K562 (cell line): Measurements from ENCODE around the gene FGFRL1. TPM values are rescaled to one million over a fixed set of nuclear protein-coding genes. Genes with fewer than 3 reads are reported as not detected.

Source experiments
- ARNT ChIP-seq, 2 experiments: fragments of 450-650 bp; IDR thresholded peaks; 2 replicates each; pipeline ENCODE4 v1.6.1; 2016; ENCODE audit warnings: mild to moderate bottlenecking in 1 of 2
- BCL6 ChIP-seq: fragments of 250-450 bp; sonication (Bioruptor Pico); IDR thresholded peaks from 2 replicates; pipeline ENCODE4 v1.4.0; 2020
- BRF1 ChIP-seq: IDR thresholded peaks from 3 replicates; pipeline ENCODE4 v1.6.1; 2011; ENCODE audit warnings: borderline replicate concordance, mild to moderate bottlenecking; ENCODE audit not compliant: insufficient read length; ENCODE audit errors: extremely low read depth
- CBX5 ChIP-seq: IDR thresholded peaks from 2 replicates; pipeline ENCODE4 v1.6.1; 2014; ENCODE audit warnings: low read depth, borderline replicate concordance
- CTBP1 ChIP-seq: fragments of 450-650 bp; IDR thresholded peaks from 2 replicates; pipeline ENCODE4 v1.6.1; 2016; ENCODE audit warnings: borderline replicate concordance
- CXXC5 ChIP-seq: fragments of 250-450 bp; sonication (Bioruptor Pico); IDR thresholded peaks from 2 replicates; pipeline ENCODE4 v1.8.0; 2022; ENCODE audit warnings: inconsistent platforms, mild to moderate bottlenecking, moderate library complexity
- HDAC3 ChIP-seq: fragments of 450-650 bp; IDR thresholded peaks from 2 replicates; pipeline ENCODE4 v1.6.1; 2018; ENCODE audit warnings: borderline replicate concordance, mild to moderate bottlenecking, moderate library complexity; ENCODE audit not compliant: partially characterized antibody
- HDGF ChIP-seq: fragments of 450-650 bp; IDR thresholded peaks from 2 replicates; pipeline ENCODE4 v1.6.1; 2016
- HEY1 ChIP-seq: fragments of 250-450 bp; sonication (Bioruptor Pico); IDR thresholded peaks from 2 replicates; pipeline ENCODE4 v1.5.0; 2020; ENCODE audit warnings: mild to moderate bottlenecking, moderate library complexity, borderline replicate concordance
- HMGXB4 ChIP-seq: sonication (generic); formaldehyde crosslinking; IDR thresholded peaks from 2 replicates; pipeline ENCODE4 v1.8.1; 2023; ENCODE audit warnings: mild to moderate bottlenecking, missing genetic modification reagents
- HNRNPUL1 ChIP-seq: fragments of 200-400 bp; formaldehyde crosslinking; IDR thresholded peaks from 2 replicates; pipeline ENCODE4 v1.6.1; 2017; ENCODE audit warnings: low read length
- JUND ChIP-seq, 2 experiments: IDR thresholded peaks; 2 replicates in 1 of 2; 3 replicates in 1 of 2; pipeline ENCODE4 v1.6.1; 2011; ENCODE audit warnings: borderline replicate concordance in 2 of 2, low read depth in 2 of 2, low read length in 2 of 2, improper control_type of control experiment in 1 of 2, missing biosample characterization in 1 of 2, missing genetic modification characterization in 1 of 2, missing genetic modification reagents in 1 of 2
- L3MBTL2 ChIP-seq: fragments of 450-650 bp; IDR thresholded peaks from 2 replicates; pipeline ENCODE4 v1.6.1; 2016; ENCODE audit warnings: mild to moderate bottlenecking, moderate library complexity
- MLLT1 ChIP-seq, 2 experiments: fragments of 450-650 bp; IDR thresholded peaks; 2 replicates each; pipeline ENCODE4 v1.6.1; 2016
- NFRKB ChIP-seq: fragments of 450-650 bp; IDR thresholded peaks from 2 replicates; pipeline ENCODE4 v1.6.1; 2016; ENCODE audit warnings: low read depth
- RBM14 ChIP-seq: fragments of 200-400 bp; formaldehyde crosslinking; IDR thresholded peaks from 2 replicates; pipeline ENCODE4 v1.6.1; 2018; ENCODE audit warnings: low read depth, mild to moderate bottlenecking, low read length, moderate library complexity, borderline replicate concordance; ENCODE audit not compliant: insufficient read depth
- SAFB ChIP-seq: fragments of 200-400 bp; formaldehyde crosslinking; IDR thresholded peaks from 2 replicates; pipeline ENCODE4 v1.6.1; 2017; ENCODE audit warnings: low read depth, low read length, borderline replicate concordance
- TAF1 ChIP-seq: IDR thresholded peaks from 2 replicates; pipeline ENCODE4 v1.6.1; 2011; ENCODE audit warnings: mild to moderate bottlenecking, low read length, moderate library complexity; ENCODE audit not compliant: insufficient read depth, control insufficient read depth, severe bottlenecking; ENCODE audit errors: extremely low read depth
- TEAD2 ChIP-seq: fragments of 450-650 bp; IDR thresholded peaks from 2 replicates; pipeline ENCODE4 v1.6.1; 2016; ENCODE audit warnings: missing genetic modification characterization, control low read depth, missing compliant biosample characterization
- ZFP1 ChIP-seq: fragments of 450-650 bp; formaldehyde crosslinking; IDR thresholded peaks from 2 replicates; pipeline ENCODE4 v1.4.0; 2020; ENCODE audit warnings: mild to moderate bottlenecking, mixed read lengths
- ZNF133 ChIP-seq: fragments of 250-450 bp; sonication (Bioruptor Pico); IDR thresholded peaks from 2 replicates; pipeline ENCODE4 v1.4.0; 2020; ENCODE audit warnings: mild to moderate bottlenecking
- ZNF174 ChIP-seq: fragments of 250-450 bp; sonication (Bioruptor Pico); IDR thresholded peaks from 2 replicates; pipeline ENCODE4 v1.4.0; 2020; ENCODE audit warnings: mild to moderate bottlenecking
- ZNF280B ChIP-seq: fragments of 250-450 bp; sonication (Bioruptor Pico); IDR thresholded peaks from 2 replicates; pipeline ENCODE4 v1.5.1; 2021; ENCODE audit warnings: mild to moderate bottlenecking
- polyA plus RNA-seq, 8 experiments: library from polyadenylated mRNA; depleted of rRNA in 4 of 8; stranded (reverse) in 5 of 8; unstranded in 3 of 8; fragments of >200 nt; fragmentation: Nextera tagmentation in 2 of 8; fragmentation: Illumina TruSeq in 1 of 8; extraction: Ambion mirVana in 2 of 8; extraction: Trizol in 1 of 8; gene quantifications; 2 replicates each; pipeline versions ENCODE4 v1.2.1 to v1.2.3, GENCODE V29; 2011 to 2014; ENCODE audit warnings: inconsistent platforms in 1 of 8, missing spikeins in 1 of 8
- total RNA-seq, 7 experiments: library from RNA; depleted of rRNA in 6 of 7; stranded (reverse); fragments of >200 nt in 6 of 7; fragmentation: Illumina TruSeq in 2 of 7; extraction: Trizol in 2 of 7; gene quantifications; 2 replicates each; pipeline versions ENCODE4 v1.2.1 to v1.2.3, GENCODE V29; 2011 to 2021; ENCODE audit warnings: low replicate concordance in 1 of 7
- TF ChIP-seq, protein P1 (sequence below): sonication (generic); formaldehyde crosslinking; IDR thresholded peaks from 2 replicates; pipeline ENCODE4 v1.8.0; 2022; ENCODE audit warnings: mild to moderate bottlenecking, missing genetic modification reagents

FGFRL1 gene
- total and polyA plus RNA-seq, 9 of the 15 experiments (the other 6 are each of a cell fraction or from before 2014, with no cell fraction given), result 0.34 to 49.9 (median 14.6) TPM

GRCh38 chr4:978957-979701 is 32.3 kb upstream of the FGFRL1 start (continued):
- peak; percentile 61 for TF ChIP-seq JUND (IDR thresholded peaks at IDR 0.05; ENCODE audit: borderline replicate concordance, low read depth, low read length)
- 0 out of 3 replicates have a peak, but pooled peaks have one; percentile 10 for TF ChIP-seq JUND (tag; IDR thresholded peaks at IDR 0.05; ENCODE audit: borderline replicate concordance, low read depth, low read length)
- no peak for TF ChIP-seq ZNF174 (CRISPR knock-in tag)
- peak; percentile 49 for TF ChIP-seq CXXC5 (CRISPR knock-in tag)
- no peak for TF ChIP-seq HEY1 (CRISPR knock-in tag)
- no peak for TF ChIP-seq RBM14
- TF ChIP-seq, protein P1, sequence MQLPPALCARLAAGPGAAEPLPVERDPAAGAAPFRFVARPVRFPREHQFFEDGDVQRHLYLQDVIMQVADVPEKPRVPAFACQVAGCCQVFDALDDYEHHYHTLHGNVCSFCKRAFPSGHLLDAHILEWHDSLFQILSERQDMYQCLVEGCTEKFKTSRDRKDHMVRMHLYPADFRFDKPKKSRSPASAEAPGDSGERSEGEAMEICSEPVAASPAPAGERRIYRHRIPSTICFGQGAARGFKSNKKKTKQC (CRISPR knock-in tag), result no peak
- TF ChIP-seq TEAD2, result no peak
- TF ChIP-seq BRF1, result no peak
- peak in 1 of 2 experiments; percentile 43; a peak in 1 of 4 replicates for TF ChIP-seq MLLT1 (IDR thresholded peaks at IDR 0.05)
- no peak for TF ChIP-seq HMGXB4 (CRISPR knock-in tag)
- TF ChIP-seq ARNT (IDR thresholded peaks at IDR 0.05), result no peak
- peak; percentile 70 for TF ChIP-seq L3MBTL2
- no peak for TF ChIP-seq HNRNPUL1
- TF ChIP-seq ZFP1 (CRISPR knock-in tag), result no peak
- no peak for TF ChIP-seq CBX5
- no peak for TF ChIP-seq ZNF280B (CRISPR knock-in tag)
- no peak for TF ChIP-seq HDAC3
- TF ChIP-seq CTBP1, result peak; percentile 32; the same call in 1 of the 2 replicates
- TF ChIP-seq SAFB, result no peak
- TF ChIP-seq ZNF133 (CRISPR knock-in tag), result no peak
- TF ChIP-seq TAF1, result no peak
- TF ChIP-seq BCL6 (CRISPR knock-in tag), result no peak
- TF ChIP-seq HDGF, result no peak
- 0 out of 2 replicates have a peak, but pooled peaks have one; percentile 61 for TF ChIP-seq NFRKB
